ENCODE results near the gene PAX2. TPM values are rescaled to one million over a fixed set of nuclear protein-coding genes. Genes with fewer than 3 reads are reported as not detected.
A peak's percentile ranks its signal among the peaks of the same experiment; 100 is the strongest.

The PAX2 gene
- total RNA-seq, 2 donors from 2014 or later = 0.93 to 0.99 TPM

GRCh38 chr10:100864036-100864885 lies 118.9 kb downstream of the PAX2 start:
- H3K9ac ChIP-seq (ENCODE audit: extremely low read depth, low read length, poor library complexity, severe bottlenecking) = no peak overlapping the region
- H3K4me3 Mint-ChIP-seq = no peak overlapping the region
- no peaks in the 10 kb centered on the region for H3K9me3 Mint-ChIP-seq
- no peak overlapping the region for H3K27ac ChIP-seq (ENCODE audit: low read depth, low read length)
- no peaks in the 10 kb centered on the region for H3K36me3 ChIP-seq (ENCODE audit: control insufficient read depth, insufficient read depth, low read length)
- H3K27me3 Mint-ChIP-seq (ENCODE audit: insufficient read depth) = peaks cover 99% of the 10 kb centered on the region
- no peak for TF ChIP-seq CTCF (conservative IDR thresholded peaks at IDR 0.05)
- peaks cover 5% of the 10 kb centered on the region for H3K4me1 Mint-ChIP-seq
- DNase-seq = no peak
- no peaks in the 10 kb centered on the region for H3K4me1 ChIP-seq (ENCODE audit: control insufficient read depth, insufficient read depth, low read length)
- H3K9me3 ChIP-seq (ENCODE audit: control insufficient read depth, low read length) = no peaks in the 10 kb centered on the region
- WGBS, 2 experiments (ENCODE audit: insufficient coverage in 1 of 2, insufficient read length in 1 of 2) = 89 to 93% methylated on average over 10 to 24 of the region's 24 CpGs
- no peaks in the 10 kb centered on the region for H3K36me3 Mint-ChIP-seq (ENCODE audit: low read depth)
- H3K27ac Mint-ChIP-seq = no peak overlapping the region
- H3K27me3 ChIP-seq (ENCODE audit: control insufficient read depth, insufficient read depth, low read length, poor library complexity, severe bottlenecking) = peaks cover 90% of the 10 kb centered on the region
- H3K4me3 ChIP-seq (ENCODE audit: low read length) = no peak overlapping the region

- H3K4me1 Mint-ChIP-seq = peaks cover 5% of the 10 kb centered on the region
- no peak overlapping the region for H3K9ac ChIP-seq (ENCODE audit: extremely low read depth, low read length, poor library complexity, severe bottlenecking)
- H3K36me3 ChIP-seq (ENCODE audit: control insufficient read depth, insufficient read depth, low read length) = no peaks in the 10 kb centered on the region
- H3K27me3 Mint-ChIP-seq (ENCODE audit: insufficient read depth) = peaks cover 99% of the 10 kb centered on the region
- peaks cover 88% of the 10 kb centered on the region for H3K27me3 ChIP-seq (ENCODE audit: control insufficient read depth, insufficient read depth, low read length, poor library complexity, severe bottlenecking)
- no peaks in the 10 kb centered on the region for H3K9me3 ChIP-seq (ENCODE audit: control insufficient read depth, low read length)
- no peaks in the 10 kb centered on the region for H3K9me3 Mint-ChIP-seq
- no peak overlapping the region for H3K27ac Mint-ChIP-seq
- H3K4me3 Mint-ChIP-seq = no peak overlapping the region
- TF ChIP-seq CTCF (conservative IDR thresholded peaks at IDR 0.05) = no peak
- no peaks in the 10 kb centered on the region for H3K4me1 ChIP-seq (ENCODE audit: control insufficient read depth, insufficient read depth, low read length)
- H3K4me3 ChIP-seq (ENCODE audit: low read length) = no peak overlapping the region
- DNase-seq = no peak
- 91 to 97% methylated on average over 4 of the region's 4 CpGs for WGBS, 2 experiments (ENCODE audit: insufficient coverage in 1 of 2, insufficient read length in 1 of 2)
- H3K27ac ChIP-seq (ENCODE audit: low read depth, low read length) = no peak overlapping the region
- no peaks in the 10 kb centered on the region for H3K36me3 Mint-ChIP-seq (ENCODE audit: low read depth)
Measured at GRCh38 chr10:100864978-100865377, 119.6 kb downstream of the PAX2 start.

- H3K27me3 ChIP-seq (ENCODE audit: control insufficient read depth, insufficient read depth, low read length, poor library complexity, severe bottlenecking) = peaks cover 80% of the 10 kb centered on the region
- no peak overlapping the region for H3K27ac ChIP-seq (ENCODE audit: low read depth, low read length)
- H3K9me3 ChIP-seq (ENCODE audit: control insufficient read depth, low read length) = no peaks in the 10 kb centered on the region
- 83 to 85% methylated on average over 1 to 7 of the region's 7 CpGs for WGBS, 2 experiments (ENCODE audit: insufficient coverage in 1 of 2, insufficient read length in 1 of 2)
- H3K9me3 Mint-ChIP-seq = no peaks in the 10 kb centered on the region
- TF ChIP-seq CTCF (conservative IDR thresholded peaks at IDR 0.05) = no peak
- H3K36me3 ChIP-seq (ENCODE audit: control insufficient read depth, insufficient read depth, low read length) = no peaks in the 10 kb centered on the region
- no peak overlapping the region for H3K27ac Mint-ChIP-seq
- H3K4me1 ChIP-seq (ENCODE audit: control insufficient read depth, insufficient read depth, low read length) = no peaks in the 10 kb centered on the region
- H3K4me3 ChIP-seq (ENCODE audit: low read length) = no peak overlapping the region
- H3K4me3 Mint-ChIP-seq = peak overlapping the region; percentile 33
- H3K36me3 Mint-ChIP-seq (ENCODE audit: low read depth) = no peaks in the 10 kb centered on the region
- no peak overlapping the region for H3K9ac ChIP-seq (ENCODE audit: extremely low read depth, low read length, poor library complexity, severe bottlenecking)
- peaks cover 5% of the 10 kb centered on the region for H3K4me1 Mint-ChIP-seq
- H3K27me3 Mint-ChIP-seq (ENCODE audit: insufficient read depth) = peaks cover 97% of the 10 kb centered on the region
- DNase-seq = no peak
Measured at GRCh38 chr10:100866010-100866409, 120.6 kb downstream of the PAX2 start.

All from endodermal cell (in vitro differentiated cells).